GM12878 (cell line): Measurements from ENCODE around the gene DESI2. TPM values are rescaled to one million over a fixed set of nuclear protein-coding genes. Genes with fewer than 3 reads are reported as not detected.

Source experiments
- ATAC-seq: fragments of 200-7000 bp; cut with Tn5 transposase; 3 replicates; pipeline ENCODE4 v1.9.1; 2020; ENCODE audit warnings: mild to moderate bottlenecking, moderate library complexity
- BruUV-seq: library from RNA; stranded (reverse); fragments of 400-500 nt; replicated peaks from 2 replicates; lab custom pipeline; 2021; lab: Mats Ljungman, UMichigan
- CTCF ChIA-PET: fragments of 300-600 bp; sonication (Branson Sonifier 250); formaldehyde crosslinking; extraction: SDS; loops from one replicate; lab custom pipeline; 2021; ENCODE audit warnings: inconsistent platforms; lab: Yijun Ruan, JAX
- POLR2A ChIA-PET: fragments of 350-600 bp; formaldehyde crosslinking; extraction: SDS; loops from one replicate; lab custom pipeline; 2021; ENCODE audit warnings: inconsistent platforms; lab: Charles Lee
- RAD21 ChIA-PET: fragments of 300-600 bp; sonication (Branson Sonifier 250); formaldehyde crosslinking; loops from one replicate; lab custom pipeline; 2023; ENCODE audit warnings: antibody characterized with exemption; ENCODE audit not compliant: unreplicated experiment; lab: Charles Lee
- SMC1A ChIA-PET: fragments of 300-600 bp; sonication (Branson Sonifier 250); formaldehyde crosslinking; loops from one replicate; lab custom pipeline; 2023; ENCODE audit not compliant: unreplicated experiment, uncharacterized antibody; lab: Charles Lee
- DNase-seq: peaks from one replicate; pipeline ENCODE4 v3.0.0-alpha.2; 2011; ENCODE audit warnings: low read depth, low spot score
- FAIRE-seq: peaks from 3 replicates; lab custom pipeline; 2011; peaks lifted over from hg19 to GRCh38; lab: Jason Lieb, UNC
- H2AFZ ChIP-seq: 2 replicates; pipeline ENCODE4 v1.6.0; 2011; ENCODE audit warnings: low read depth, low read length, control low read depth; ENCODE audit not compliant: control insufficient read depth
- H3K27ac ChIP-seq: 2 replicates; pipeline ENCODE4 v1.5.1; 2011; ENCODE audit warnings: control low read depth; ENCODE audit not compliant: control insufficient read depth, insufficient read depth
- H3K27me3 ChIP-seq, 2 experiments: replicated peaks in 1 of 2; 2 replicates each; pipeline versions ENCODE4 v1.6.0 to v1.6.1; 2011; ENCODE audit warnings: low read length in 1 of 2; ENCODE audit not compliant: control insufficient read depth in 2 of 2, insufficient read depth in 2 of 2
- H3K36me3 ChIP-seq, 2 experiments: 2 replicates each; pipeline ENCODE4 v1.5.1; 2011; ENCODE audit warnings: low read length in 1 of 2; ENCODE audit not compliant: control insufficient read depth in 2 of 2, insufficient read depth in 2 of 2
- H3K4me1 ChIP-seq: 2 replicates; pipeline ENCODE4 v1.6.1; 2011; ENCODE audit warnings: mild to moderate bottlenecking, low read length, moderate library complexity, mixed read lengths; ENCODE audit not compliant: control insufficient read depth, insufficient read depth
- H3K4me2 ChIP-seq: 2 replicates; pipeline ENCODE4 v1.6.0; 2011; ENCODE audit warnings: control low read depth; ENCODE audit not compliant: control insufficient read depth, insufficient read depth
- H3K4me3 ChIP-seq: fragments of 200-600 bp; sonication (generic); 2 replicates; pipeline ENCODE4 v1.5.1; 2016
- H3K79me2 ChIP-seq: 2 replicates; pipeline ENCODE4 v1.6.0; 2011; ENCODE audit warnings: low read length; ENCODE audit not compliant: control insufficient read depth, insufficient read depth
- H3K9ac ChIP-seq: 2 replicates; pipeline ENCODE4 v1.8.0; 2011; ENCODE audit warnings: low read length, control low read depth, mixed read lengths; ENCODE audit not compliant: control insufficient read depth, insufficient read depth
- H3K9me3 ChIP-seq: replicated peaks from 3 replicates; pipeline ENCODE4 v1.5.1; 2011; ENCODE audit warnings: mild to moderate bottlenecking, low read length; ENCODE audit not compliant: control insufficient read depth, insufficient read depth
- H4K20me1 ChIP-seq: 2 replicates; pipeline ENCODE4 v1.6.0; 2011; ENCODE audit not compliant: control insufficient read depth, insufficient read depth
- DPF2 ChIP-seq: fragments of 450-650 bp; IDR thresholded peaks from 2 replicates; pipeline ENCODE4 v1.6.1; 2017; ENCODE audit warnings: mild to moderate bottlenecking
- IRF5 ChIP-seq: fragments of 450-650 bp; IDR thresholded peaks from 2 replicates; pipeline ENCODE4 v1.6.1; 2017; ENCODE audit warnings: borderline replicate concordance
- NFIC ChIP-seq: IDR thresholded peaks from 2 replicates; pipeline ENCODE4 v1.6.1; 2012; ENCODE audit warnings: low read depth, mild to moderate bottlenecking, inconsistent platforms, low read length, moderate library complexity
- NFXL1 ChIP-seq: fragments of 450-650 bp; IDR thresholded peaks from 2 replicates; pipeline ENCODE4 v1.6.1; 2017; ENCODE audit warnings: antibody characterized with exemption, mild to moderate bottlenecking, borderline replicate concordance
- NR2C2 ChIP-seq: IDR thresholded peaks from 2 replicates; pipeline ENCODE4 v1.6.1; 2011; ENCODE audit warnings: borderline replicate concordance, low read depth; ENCODE audit not compliant: control insufficient read depth, insufficient read length
- PAX8 ChIP-seq: fragments of 450-650 bp; IDR thresholded peaks from 2 replicates; pipeline ENCODE4 v1.6.1; 2017; ENCODE audit warnings: mild to moderate bottlenecking, moderate library complexity
- PKNOX1 ChIP-seq: fragments of 450-650 bp; IDR thresholded peaks from 2 replicates; pipeline ENCODE4 v1.6.1; 2016; ENCODE audit warnings: mild to moderate bottlenecking
- POLR2AphosphoS2 ChIP-seq: IDR thresholded peaks from 2 replicates; pipeline ENCODE4 v1.6.1; 2011; ENCODE audit warnings: low read depth, mild to moderate bottlenecking, low read length, improper control_type of control experiment, moderate library complexity
- POLR2AphosphoS5 ChIP-seq: IDR thresholded peaks from 2 replicates; pipeline ENCODE4 v1.6.1; 2011; ENCODE audit warnings: mild to moderate bottlenecking, low read length, inconsistent platforms
- RCOR1 ChIP-seq: conservative IDR thresholded peaks from 2 replicates; pipeline ENCODE4 v1.6.1; 2012; ENCODE audit warnings: low read depth, low read length, improper control_type of control experiment
- RELA ChIP-seq: fragments of 450-650 bp; IDR thresholded peaks from 2 replicates; pipeline ENCODE4 v1.8.0; 2014; ENCODE audit warnings: borderline replicate concordance; ENCODE audit not compliant: partially characterized antibody
- SIX5 ChIP-seq: IDR thresholded peaks from 2 replicates; pipeline ENCODE4 v1.6.1; 2011; ENCODE audit warnings: mild to moderate bottlenecking, low read depth, low read length, moderate library complexity; ENCODE audit not compliant: severe bottlenecking
- SMAD5 ChIP-seq: IDR thresholded peaks from 2 replicates; pipeline ENCODE4 v1.6.1; 2016; ENCODE audit warnings: antibody characterized with exemption, low read depth
- SMC3 ChIP-seq: IDR thresholded peaks from 2 replicates; pipeline ENCODE4 v1.6.1; 2011; ENCODE audit warnings: low read length, improper control_type of control experiment, borderline replicate concordance
- SREBF1 ChIP-seq: IDR thresholded peaks from 2 replicates; pipeline ENCODE4 v1.6.1; 2012; ENCODE audit warnings: mild to moderate bottlenecking, low read length
- USF1 ChIP-seq: IDR thresholded peaks from 2 replicates; pipeline ENCODE4 v1.6.1; 2011; ENCODE audit warnings: borderline replicate concordance, low read depth, mild to moderate bottlenecking, moderate library complexity, mixed read lengths, low read length; ENCODE audit not compliant: insufficient read depth; ENCODE audit errors: extremely low read length
- ZNF592 ChIP-seq: fragments of 450-650 bp; IDR thresholded peaks from 2 replicates; pipeline ENCODE4 v1.6.1; 2017; ENCODE audit warnings: mild to moderate bottlenecking, moderate library complexity
- WGBS: methylation state at CpG from one replicate; pipeline ENCODE4 v1.1.6; 2016; ENCODE audit warnings: low lambda C conversion rate; ENCODE audit not compliant: insufficient replicate concordance, insufficient coverage; ENCODE audit errors: missing lambda C conversion rate; 5-methylcytosine and 5-hydroxymethylcytosine counted together
- in situ Hi-C: fragments of 300-500 bp; cut with MboI; formaldehyde crosslinking; loops from 9 replicates; pipeline ENCODE4 v1.14.3; 2018; ENCODE audit warnings: mixed read lengths
- intact Hi-C: fragments of 100-400 bp; cut with micrococcal nuclease; formaldehyde crosslinking; loops from one replicate; pipeline ENCODE4 v1.14.2; 2022; ENCODE audit not compliant: unreplicated experiment
- polyA plus RNA-seq, 11 experiments: library from polyadenylated mRNA; depleted of rRNA in 4 of 11; unstranded in 6 of 11; stranded (reverse) in 5 of 11; fragments of >200 nt; fragmentation: Nextera tagmentation in 4 of 11; fragmentation: Illumina TruSeq in 1 of 11; extraction: Ambion mirVana in 4 of 11; extraction: Trizol in 1 of 11; gene quantifications; 1 replicate in 1 of 11; 2 replicates in 10 of 11; pipeline versions ENCODE4 v1.2.1 to v1.2.3, GENCODE V29; 2011 to 2016; ENCODE audit warnings: inconsistent platforms in 2 of 11, missing spikeins in 2 of 11, low read depth in 1 of 11
- total RNA-seq, 4 experiments: library from RNA; depleted of rRNA in 3 of 4; stranded (reverse); fragments of >200 nt in 3 of 4; fragmentation: Illumina TruSeq in 1 of 4; extraction: Trizol in 1 of 4; gene quantifications; 2 replicates each; pipeline versions ENCODE4 v1.2.1 to v1.2.3, GENCODE V29; 2013 to 2021

Gene DESI2
- total and polyA plus RNA-seq, 10 of the 15 experiments (the other 5 are each of a cell fraction or from before 2014, with no cell fraction given) = 6.2 to 21.5 (median 17.3) TPM

- TF ChIP-seq PKNOX1 (no peak), POLR2AphosphoS5 (no peak), NFIC (no peak)
Observed at GRCh38 chr1:244674446-244674845, 21.5 kb downstream of the DESI2 start (continued).

- FAIRE-seq (no peak), ATAC-seq (no peak), DNase-seq (no peak)
- Histone ChIP-seq H3K4me2 (no peak overlapping the region), H4K20me1 (no peaks in the 10 kb centered on the region), H3K4me1 (no peaks in the 10 kb centered on the region), H3K4me3 (no peak overlapping the region), H3K79me2 (no peaks in the 10 kb centered on the region), H3K27ac (no peak overlapping the region), H3K9me3 (no peaks in the 10 kb centered on the region), H3K27me3 (no peaks in the 10 kb centered on the region), H2AFZ (no peak overlapping the region), H3K9ac (no peak overlapping the region), H3K36me3 (no peaks in the 10 kb centered on the region)
- intact Hi-C loops (no loop called here), in situ Hi-C loops (no loop called here)
- BruUV-seq = no TSS peak
- ChIA-PET RAD21 (no interaction called here), CTCF (interaction anchor here (0.8 kb wide), 1 partner anchor 33 kb away, joined by 3 read pairs; no protein-coding TSS in a partner anchor), SMC1A (interaction anchor here (1.1 kb wide), 1 partner anchor 13 kb away, joined by 4 read pairs; no protein-coding TSS in a partner anchor), POLR2A (no interaction called here)
- 98% methylated on average over 2 of the region's 2 CpGs for WGBS
- no peak for TF ChIP-seq RELA
- no peak for TF ChIP-seq SIX5
- TF ChIP-seq SMC3 = no peak
- no peak for TF ChIP-seq DPF2
- no peak for TF ChIP-seq SREBF1
- TF ChIP-seq NR2C2 = no peak
- TF ChIP-seq ZNF592 = no peak
- no peak for TF ChIP-seq USF1
- no peak for TF ChIP-seq PAX8
- no peak for TF ChIP-seq NFXL1
- TF ChIP-seq IRF5 = no peak
- TF ChIP-seq SMAD5 = no peak
- no peak for TF ChIP-seq POLR2AphosphoS2
- TF ChIP-seq RCOR1 = no peak
Observed at GRCh38 chr1:244675167-244675566, 22.2 kb downstream of the DESI2 start.
